RCC 7860 (cell line): ENCODE results near the gene MYO1G.
"Not testable (repeated sequence)": the region's sequence is repeated elsewhere in the genome, so short reads cannot be mapped to it uniquely, and the experiment has no call there.

Source experiments
- DNase-seq: peaks from one replicate; pipeline ENCODE4 v3.0.0-alpha.2; 2015; ENCODE audit warnings: low spot score
- FAIRE-seq: peaks from 2 replicates; lab custom pipeline; 2012; peaks lifted over from hg19 to GRCh38; lab: Jason Lieb, UNC

MYO1G gene

DNA sequence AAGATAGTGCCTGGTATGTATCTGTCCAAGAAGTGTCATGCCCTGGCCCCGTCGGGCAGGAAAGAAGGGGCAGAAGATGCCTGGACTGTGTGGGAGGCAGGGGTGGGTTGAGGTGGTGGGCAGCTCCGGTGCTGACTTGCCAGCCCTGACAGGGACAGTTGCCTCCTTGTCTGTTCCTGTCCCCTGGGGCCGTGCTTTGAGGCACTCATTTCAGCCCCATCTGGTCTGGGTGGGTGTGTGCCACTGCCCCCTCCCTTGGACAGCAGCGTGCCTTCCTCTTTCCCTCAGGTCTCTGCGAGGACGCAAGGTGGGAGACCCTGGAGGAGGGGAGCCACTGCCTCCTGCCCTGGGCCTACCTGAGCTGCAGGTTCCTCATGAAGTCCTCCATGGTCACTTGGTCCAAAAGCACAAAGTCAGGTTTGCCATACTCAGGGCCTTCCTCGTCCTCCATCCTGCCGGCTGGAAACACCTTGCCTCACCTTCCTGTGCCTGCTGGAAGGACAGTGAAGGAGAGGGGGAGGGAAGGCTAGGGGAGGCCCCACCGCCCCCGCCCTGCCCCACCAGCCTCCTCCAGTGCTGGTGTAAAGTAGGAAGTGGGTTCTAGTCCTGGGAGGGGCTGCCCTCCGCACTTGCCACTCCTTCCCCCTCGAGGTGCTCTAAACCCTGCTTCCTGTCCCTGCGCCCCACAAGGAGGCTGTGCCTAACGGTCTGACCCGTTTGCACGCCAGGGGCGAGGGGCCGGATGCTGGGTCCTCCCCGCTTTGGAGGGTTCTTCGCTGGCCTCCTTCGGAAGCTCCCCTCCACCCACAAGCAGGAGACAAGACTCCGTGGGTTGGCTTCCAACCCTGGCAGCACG lies at the start of gene MYO1G:
Gene MYO1G (minus strand): TSS at position 505 of the 856 bp plus-strand sequence. CDS start 54 bp downstream, at position 451.
- DNase-seq, result no peak

DNA sequence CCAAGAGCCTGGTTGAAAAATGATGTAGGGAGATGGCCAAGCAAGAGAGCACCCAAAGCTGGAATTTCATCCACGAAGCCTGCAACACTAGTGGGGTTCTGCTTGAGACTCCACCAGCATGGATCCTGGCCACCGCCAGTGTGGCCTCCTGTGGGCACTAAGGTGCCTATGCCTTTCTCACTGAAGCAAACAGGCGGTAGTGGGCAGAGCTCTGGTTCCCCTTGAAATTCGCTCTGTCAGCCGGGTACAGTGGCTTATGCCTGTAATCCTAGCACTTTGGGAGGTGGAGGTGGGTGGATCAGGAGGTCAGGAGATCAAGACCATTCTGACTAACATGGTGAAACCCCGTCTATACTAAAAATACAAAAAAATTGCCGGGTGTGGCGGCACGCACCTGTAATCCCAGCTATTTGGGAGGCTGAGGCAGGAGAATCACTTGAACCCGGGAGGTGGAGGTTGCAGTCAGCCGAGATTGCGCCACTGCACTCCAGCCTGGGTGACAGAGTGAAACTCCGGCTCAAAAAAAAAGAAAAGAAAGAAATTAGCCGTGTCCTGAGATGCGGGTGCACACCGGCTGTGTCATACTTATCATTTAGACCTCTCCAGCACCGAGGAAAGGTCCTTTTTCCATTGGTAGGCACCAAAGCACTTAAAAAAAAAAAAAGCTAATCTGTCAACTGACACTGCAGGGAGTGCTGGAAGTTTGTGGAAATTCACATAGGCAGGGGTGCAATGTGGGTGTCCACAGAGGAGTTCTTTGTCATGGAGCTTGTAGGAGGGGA lies 49.5 kb upstream of the MYO1G start:
- DNase-seq (no peak), FAIRE-seq (no peak)

More for the DNA sequence above, at the start of gene MYO1G:
- FAIRE-seq, result no peak

DNA sequence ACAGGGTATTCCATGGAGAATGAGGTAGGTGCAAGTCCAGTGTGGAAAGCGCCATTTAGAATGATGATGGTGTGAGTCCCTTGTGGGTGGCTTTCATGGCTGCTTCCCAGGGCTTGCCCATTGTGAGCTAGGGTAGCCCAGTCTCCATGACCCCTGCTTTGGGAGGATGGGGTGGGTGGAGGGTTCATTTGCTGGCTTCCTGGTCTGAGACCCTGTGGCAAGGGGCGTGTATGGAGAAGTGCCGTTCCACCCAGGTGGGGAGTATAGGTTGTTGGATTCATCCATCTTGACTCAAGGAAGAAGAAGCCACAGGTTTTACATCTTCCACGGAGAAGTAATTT lies 48.9 kb upstream of the MYO1G start:
- FAIRE-seq, result no peak
- no peak for DNase-seq

DNA sequence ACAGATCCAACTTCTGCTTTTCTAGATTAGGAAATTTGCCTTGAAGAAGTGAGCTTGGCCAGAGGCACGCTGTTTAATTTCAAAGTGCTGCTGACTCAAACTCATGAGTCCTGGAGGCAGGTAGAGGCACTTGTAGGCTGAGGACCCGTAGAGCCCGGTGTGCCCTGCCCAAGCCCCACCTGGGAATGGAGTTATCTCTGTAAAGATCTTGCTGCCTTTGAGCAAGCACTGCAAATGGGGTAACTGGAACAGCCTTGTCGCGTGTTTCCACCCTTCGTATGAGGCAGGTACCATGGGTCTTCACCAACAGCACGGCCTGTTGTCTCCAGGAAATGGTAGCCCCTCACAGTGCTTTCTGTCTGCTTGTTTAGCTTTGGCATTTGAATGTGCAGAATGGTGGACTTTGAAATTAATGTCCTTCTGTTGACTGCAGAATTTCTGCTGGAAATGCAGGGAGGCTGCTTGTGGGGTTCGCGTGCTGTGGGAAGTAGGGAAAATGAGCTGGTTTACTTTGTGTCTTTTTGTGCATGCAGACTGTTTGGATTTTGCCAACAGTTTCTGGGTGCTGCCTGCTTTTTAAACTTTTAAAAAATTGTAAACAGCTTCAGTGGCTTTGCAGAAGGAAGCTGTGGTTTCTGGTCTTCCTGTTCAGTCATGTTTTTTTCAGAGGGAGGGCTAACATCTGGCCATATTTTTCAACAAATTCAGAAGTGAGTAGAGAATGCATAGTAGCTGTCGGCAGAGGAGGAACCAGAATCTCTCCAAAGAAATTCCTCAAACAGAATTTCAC lies 48.4 kb upstream of the MYO1G start:
- no peak for FAIRE-seq
- no peak for DNase-seq

DNA sequence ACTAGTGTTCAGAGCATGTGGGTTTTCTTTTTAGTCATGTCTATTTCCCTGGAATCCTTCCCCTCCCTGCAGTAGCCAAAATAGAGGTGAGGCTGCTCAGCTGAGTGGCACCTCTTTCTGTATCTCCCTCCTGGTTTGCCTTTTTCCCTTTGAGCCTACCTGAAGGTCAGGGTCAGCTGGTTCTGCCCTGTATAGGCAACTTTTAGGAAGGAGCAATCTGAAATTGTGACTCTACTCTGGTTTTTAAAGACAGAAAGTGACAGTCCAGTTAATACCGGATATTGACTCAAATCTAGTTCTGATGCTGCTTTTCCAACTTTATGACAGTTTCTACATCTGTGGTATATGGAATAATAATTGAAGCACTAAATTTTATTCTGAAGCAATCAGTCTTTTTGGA lies 47.2 kb upstream of the MYO1G start:
- FAIRE-seq (no peak), DNase-seq (no peak)

DNA sequence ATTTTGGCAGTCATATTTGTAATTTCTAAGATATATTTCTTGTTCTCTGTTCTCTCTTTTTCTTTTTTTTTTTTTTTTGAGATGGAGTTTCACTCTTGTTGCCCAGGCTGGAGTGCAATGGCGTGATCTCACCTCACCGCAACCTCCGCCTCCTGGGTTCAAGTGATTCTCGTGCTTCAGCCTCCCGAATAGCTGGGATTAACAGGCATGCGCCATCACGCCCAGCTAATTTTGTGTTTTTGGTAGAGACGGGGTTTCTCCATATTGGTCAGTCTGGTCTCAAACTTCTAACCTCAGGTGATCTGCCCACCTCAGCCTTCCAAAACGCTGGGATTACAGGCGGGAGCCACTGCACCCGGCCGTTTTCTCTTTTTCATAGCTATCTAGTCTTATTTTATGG lies 46.7 kb upstream of the MYO1G start:
- not testable (repeated sequence) for FAIRE-seq

DNA sequence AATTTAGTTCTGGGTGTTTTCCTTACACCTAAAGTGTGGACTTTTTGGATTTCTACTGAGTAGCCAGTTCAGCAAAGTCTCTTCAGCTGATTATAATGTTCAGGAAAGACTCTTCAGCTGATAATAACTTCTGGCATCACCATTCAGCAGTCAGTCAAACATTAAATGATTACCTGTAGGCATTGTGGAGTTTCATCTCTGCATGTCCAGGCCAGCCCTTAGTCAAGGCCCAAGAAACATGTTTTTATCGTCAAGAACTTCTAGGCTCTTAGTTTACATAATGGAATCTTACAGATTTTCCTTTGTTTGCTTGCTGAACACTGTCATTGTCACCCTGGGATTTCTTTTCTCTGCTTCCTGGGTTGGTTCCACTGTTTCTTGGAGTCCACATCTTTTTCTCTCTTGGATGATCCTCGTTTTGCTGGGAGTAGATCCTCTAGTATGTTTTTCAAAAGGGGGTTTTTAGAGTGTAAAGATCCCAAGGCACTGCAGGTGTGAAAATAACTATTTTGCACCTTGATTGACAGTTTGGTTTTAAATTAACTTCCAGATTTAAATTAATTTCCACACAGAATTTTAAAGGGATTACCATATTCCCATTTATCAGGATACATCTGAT lies 45.4 kb upstream of the MYO1G start:
- no peak for FAIRE-seq

More for the DNA sequence above, 46.7 kb upstream of the MYO1G start:
- not testable (repeated sequence) for DNase-seq

GRCh38 chr7:45021604-45022296 lies 42.9 kb upstream of the MYO1G start:
- peak; percentile 71 for DNase-seq
- peak; percentile 93 for FAIRE-seq

More for the DNA sequence above, 45.4 kb upstream of the MYO1G start:
- DNase-seq, result no peak

- FAIRE-seq, result no peak
- no peak for DNase-seq
Measured at GRCh38 chr7:45020915-45021314, 42.1 kb upstream of the MYO1G start.

DNA sequence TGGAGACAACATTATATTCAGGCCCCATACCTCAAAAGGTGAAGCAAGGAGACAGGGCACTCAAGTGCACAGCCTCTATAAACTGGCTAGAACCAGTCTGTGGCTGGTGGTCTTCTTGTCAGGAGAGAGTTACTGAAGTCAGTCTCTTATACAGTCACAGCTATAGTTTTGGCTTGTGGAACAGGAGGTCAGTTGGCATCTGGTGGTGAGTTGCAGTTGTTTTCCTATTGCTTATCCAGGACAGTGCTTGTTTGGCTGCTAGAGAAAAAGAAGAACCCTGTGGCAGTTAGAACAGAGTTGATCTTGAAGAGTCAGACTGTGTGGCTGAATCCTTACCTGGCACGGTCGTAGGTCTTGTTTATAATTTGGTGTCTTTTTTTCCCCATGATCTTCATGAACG lies 38.4 kb upstream of the MYO1G start:
- no peak for FAIRE-seq
- no peak for DNase-seq

GRCh38 chr7:45015313-45015712 lies 36.5 kb upstream of the MYO1G start:
- DNase-seq (no peak), FAIRE-seq (no peak)

DNA sequence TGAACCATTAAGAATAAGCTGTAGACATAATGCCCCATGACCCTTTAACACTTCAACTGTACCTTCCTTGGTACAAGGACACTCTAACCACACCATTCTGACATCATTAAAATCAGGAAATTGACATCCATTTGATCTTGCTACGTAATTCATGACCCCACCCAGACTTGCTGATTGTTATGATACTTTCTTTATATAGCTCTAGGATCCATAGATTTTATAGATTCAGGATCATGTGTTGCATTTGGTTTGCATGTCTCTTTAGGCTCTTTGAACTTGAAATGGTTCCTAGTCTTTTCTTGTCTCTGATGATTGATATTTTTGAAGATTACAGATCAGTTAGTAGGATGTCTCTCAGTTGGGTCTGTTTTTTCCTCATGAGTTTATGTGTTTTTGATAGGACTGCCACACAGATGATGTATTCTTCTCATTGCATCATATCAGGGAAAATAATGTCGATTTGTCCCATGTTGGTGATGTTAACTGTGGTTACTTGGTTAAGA lies 34.7 kb upstream of the MYO1G start:
- DNase-seq (no peak), FAIRE-seq (no peak)

- no peak for DNase-seq
- no peak for FAIRE-seq
Measured at GRCh38 chr7:45007571-45008328, 28.9 kb upstream of the MYO1G start.

GRCh38 chr7:45007106-45007505 lies 28.3 kb upstream of the MYO1G start:
- DNase-seq (no peak), FAIRE-seq (no peak)

DNA sequence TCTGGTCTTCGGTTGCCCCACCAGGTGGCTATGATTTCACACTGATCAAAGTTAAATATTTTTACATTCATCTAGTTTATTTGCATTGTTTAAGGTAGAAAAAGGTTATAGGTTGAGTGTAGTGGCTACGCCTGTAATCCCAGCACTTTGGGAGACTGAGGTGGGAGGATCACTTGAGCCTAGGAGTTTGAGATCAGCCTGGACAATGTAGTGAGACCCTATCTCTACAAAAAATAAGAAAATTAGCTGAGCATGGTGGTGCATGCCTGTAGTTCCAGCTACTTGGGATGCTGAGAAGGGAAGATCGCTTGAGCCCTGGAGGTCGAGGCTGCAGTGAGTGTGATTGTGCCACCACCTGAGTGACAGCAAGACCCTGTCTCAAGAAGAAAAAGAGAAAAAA lies 25.0 kb upstream of the MYO1G start:
- FAIRE-seq, result no peak
- no peak for DNase-seq

DNA sequence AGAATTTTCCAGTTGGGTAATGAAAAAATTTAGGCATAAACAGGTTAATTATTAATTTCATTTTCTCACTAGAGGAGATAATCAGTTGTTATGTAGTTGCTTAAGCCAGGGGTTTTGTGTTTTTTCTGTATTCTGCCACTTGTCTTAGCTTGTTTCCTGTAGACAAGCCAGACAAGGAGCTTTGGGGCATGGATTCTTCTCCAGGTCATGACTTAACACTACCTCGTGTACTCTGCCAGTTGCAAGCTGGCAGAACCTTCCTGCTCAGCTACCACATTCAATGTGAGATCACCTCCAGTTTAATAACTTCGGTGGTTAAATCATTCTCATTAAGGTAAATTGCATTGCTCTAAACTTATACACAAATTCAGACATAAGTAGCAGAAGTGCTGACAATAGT lies 23.0 kb upstream of the MYO1G start:
- FAIRE-seq, result no peak
- DNase-seq, result no peak

DNA sequence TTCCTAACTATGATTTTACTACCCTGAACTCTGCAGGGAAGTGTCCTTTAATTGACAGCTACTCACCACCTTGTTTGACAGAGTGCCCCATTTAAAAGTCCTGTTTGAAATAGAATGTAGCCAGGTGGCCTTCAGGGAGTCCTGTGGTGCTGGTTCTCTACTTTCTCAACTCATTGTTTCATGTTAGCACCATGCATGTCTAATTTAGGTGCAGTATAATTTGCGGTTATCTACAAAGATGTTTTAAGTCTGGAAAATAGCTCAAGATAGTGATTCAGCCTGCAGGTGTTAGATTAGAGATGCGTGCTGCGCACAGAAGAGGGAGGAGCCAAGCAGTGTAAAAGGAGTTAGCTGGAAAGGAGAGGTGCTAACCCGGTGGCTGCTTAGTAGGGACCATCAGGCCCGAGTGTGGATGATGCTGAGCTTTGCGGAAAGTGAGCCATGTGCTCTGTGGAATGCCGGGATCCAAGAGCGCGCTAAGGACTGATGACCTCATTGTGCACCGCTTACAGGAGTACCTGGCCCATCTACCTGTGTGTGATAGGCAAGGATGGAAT lies 22.4 kb upstream of the MYO1G start:
- DNase-seq (no peak), FAIRE-seq (no peak)

GRCh38 chr7:45000093-45001032 lies 21.5 kb upstream of the MYO1G start, which contains the start of gene CCM2:
TSS of gene CCM2 (plus strand) at chr7:45000201. CDS start at chr7:45000334, 133 bp downstream.
- no peak for DNase-seq
- FAIRE-seq, result no peak
